ENCODE measurements around the gene ZNF266. TPM values are rescaled to one million over a fixed set of nuclear protein-coding genes. Genes with fewer than 3 reads are reported as not detected.

The ZNF266 gene
- total RNA-seq, 1 experiment from 2014 or later = 14.7 TPM

DNA sequence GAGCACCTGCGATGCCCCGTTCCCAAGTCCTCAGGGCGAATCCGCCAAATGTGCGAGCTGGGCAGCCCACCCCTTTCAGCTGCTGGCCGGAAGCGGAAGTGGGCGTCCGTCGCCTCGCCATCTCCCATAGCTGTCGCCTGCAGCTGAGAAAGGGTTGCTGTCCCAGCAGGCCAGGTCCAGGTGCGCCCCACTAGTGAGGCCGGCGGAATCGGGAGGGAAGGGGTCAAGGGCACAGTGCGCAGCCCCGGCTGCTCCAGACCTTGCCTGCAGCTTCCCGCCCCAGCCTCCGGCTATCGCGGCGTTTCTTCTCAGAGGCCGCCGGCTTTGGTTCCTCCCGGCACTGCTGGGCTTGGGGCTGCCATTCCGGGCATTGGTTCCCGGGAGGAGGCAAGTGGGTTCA is 72.5 kb downstream of the ZNF266 start, which contains the start of gene ZNF177:
TSS of gene ZNF177 (plus strand) at position 109 of the 400 bp plus-strand sequence. CDS start 15,299 bp downstream, outside the sequence.
- WGBS (ENCODE audit: extremely low coverage, insufficient read length, low lambda C conversion rate) = no CpG with 5 or more reads among the region's 28 CpGs
- H3K27me3 Mint-ChIP-seq (ENCODE audit: low read depth) = peaks cover 2% of the 10 kb centered on the region; the same call in 1 of the 2 replicates
- no peak within 1 kb of the TSS for H2BK20ac ChIP-seq (ENCODE audit: low read depth, low read length, poor library complexity, severe bottlenecking)
- H3T11ph ChIP-seq (ENCODE audit: low read length) = no peak within 1 kb of the TSS
- no peak within 1 kb of the TSS for H2BK12ac ChIP-seq (ENCODE audit: insufficient read length, low read depth, low read length)
- H3K27me3 ChIP-seq (ENCODE audit: insufficient read depth, low read length) = no peaks in the 10 kb centered on the region
- H3K23ac ChIP-seq (ENCODE audit: insufficient read length, low read depth, low read length) = no peak within 1 kb of the TSS
- no peak within 1 kb of the TSS for H3K27ac Mint-ChIP-seq
- H3K79me2 ChIP-seq (ENCODE audit: insufficient read depth, low read length) = no peaks in the 10 kb centered on the region
- no peak for DNase-seq
- H4K91ac ChIP-seq (ENCODE audit: insufficient read length, low read depth, low read length) = no peak within 1 kb of the TSS
- H2AK5ac ChIP-seq (ENCODE audit: insufficient read length, low read length) = no peak within 1 kb of the TSS
- no peak within 1 kb of the TSS for H2BK5ac ChIP-seq (ENCODE audit: insufficient read length, low read length)
- H3K4me1 ChIP-seq (ENCODE audit: insufficient read depth, low read length) = no peaks in the 10 kb centered on the region
- H3K9me3 ChIP-seq (ENCODE audit: control insufficient read depth, low read depth, low read length) = peaks cover 39% of the 10 kb centered on the region
- peaks cover 65 to 86% of the 10 kb centered on the region in 2 experiments for H3K9me3 Mint-ChIP-seq
- H4K8ac ChIP-seq (replicated peaks; ENCODE audit: insufficient read length, low read depth, low read length) = no peak within 1 kb of the TSS
- H3K27ac ChIP-seq (ENCODE audit: insufficient read length, low read depth, low read length) = no peak within 1 kb of the TSS
- H3K79me1 ChIP-seq (ENCODE audit: insufficient read depth, low read depth, low read length, poor library complexity, severe bottlenecking) = no peaks in the 10 kb centered on the region
- TF ChIP-seq, protein P1, sequence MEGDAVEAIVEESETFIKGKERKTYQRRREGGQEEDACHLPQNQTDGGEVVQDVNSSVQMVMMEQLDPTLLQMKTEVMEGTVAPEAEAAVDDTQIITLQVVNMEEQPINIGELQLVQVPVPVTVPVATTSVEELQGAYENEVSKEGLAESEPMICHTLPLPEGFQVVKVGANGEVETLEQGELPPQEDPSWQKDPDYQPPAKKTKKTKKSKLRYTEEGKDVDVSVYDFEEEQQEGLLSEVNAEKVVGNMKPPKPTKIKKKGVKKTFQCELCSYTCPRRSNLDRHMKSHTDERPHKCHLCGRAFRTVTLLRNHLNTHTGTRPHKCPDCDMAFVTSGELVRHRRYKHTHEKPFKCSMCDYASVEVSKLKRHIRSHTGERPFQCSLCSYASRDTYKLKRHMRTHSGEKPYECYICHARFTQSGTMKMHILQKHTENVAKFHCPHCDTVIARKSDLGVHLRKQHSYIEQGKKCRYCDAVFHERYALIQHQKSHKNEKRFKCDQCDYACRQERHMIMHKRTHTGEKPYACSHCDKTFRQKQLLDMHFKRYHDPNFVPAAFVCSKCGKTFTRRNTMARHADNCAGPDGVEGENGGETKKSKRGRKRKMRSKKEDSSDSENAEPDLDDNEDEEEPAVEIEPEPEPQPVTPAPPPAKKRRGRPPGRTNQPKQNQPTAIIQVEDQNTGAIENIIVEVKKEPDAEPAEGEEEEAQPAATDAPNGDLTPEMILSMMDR (conservative IDR thresholded peaks at IDR 0.05) = no peak
- no peak within 1 kb of the TSS for H3K4ac ChIP-seq (ENCODE audit: low read depth, low read length)
- no peaks in the 10 kb centered on the region for H3K4me1 Mint-ChIP-seq
- no peak within 1 kb of the TSS for H3K18ac ChIP-seq (ENCODE audit: insufficient read length, low read depth, low read length)
- no peaks in the 10 kb centered on the region for H4K20me1 ChIP-seq (ENCODE audit: control insufficient read depth, insufficient read depth, insufficient read length)
- H3K23me2 ChIP-seq (ENCODE audit: insufficient read length, low read depth, low read length, poor library complexity, severe bottlenecking) = no peaks in the 10 kb centered on the region
- peaks cover 57 to 73% (median 67%) of the 10 kb centered on the region in 3 experiments for H3K36me3 Mint-ChIP-seq (ENCODE audit: insufficient read depth in 1 of 3, low read depth in 3 of 3)
- no peak within 1 kb of the TSS for H4K5ac ChIP-seq (ENCODE audit: insufficient read length, low read depth, low read length)
- no peak within 1 kb of the TSS for H3K4me3 Mint-ChIP-seq
- H2BK15ac ChIP-seq (ENCODE audit: low read depth, low read length) = no peak within 1 kb of the TSS
- H2BK120ac ChIP-seq (ENCODE audit: low read depth, low read length, poor library complexity, severe bottlenecking) = no peak within 1 kb of the TSS
- no peak within 1 kb of the TSS for H3K9ac ChIP-seq (ENCODE audit: extremely low read depth, insufficient read length, low read length)
- H3K14ac ChIP-seq (ENCODE audit: insufficient read depth, low read length) = no peak within 1 kb of the TSS
- no peak within 1 kb of the TSS for H2AFZ ChIP-seq (ENCODE audit: low read length)
- no peak within 1 kb of the TSS for H3K56ac ChIP-seq (ENCODE audit: insufficient read length, low read depth, low read length)
- H3K4me2 ChIP-seq (ENCODE audit: insufficient read depth, insufficient read length, low read length) = no peak within 1 kb of the TSS

Other genes starting within 250 kb of the ZNF266 start
- not detected in 2 replicates for gene OR7D4, start 216.0 kb downstream of the ZNF266 start, total RNA-seq (2021)
- gene OR7E24, start 184.6 kb downstream of the ZNF266 start, total RNA-seq (2021) = not detected in 2 replicates
- 4.1 and 4.2 TPM in 2 replicates for gene ZNF699, start 125.7 kb downstream of the ZNF266 start, total RNA-seq (2021)
- 18.1 and 19.7 TPM in 2 replicates for gene ZNF559, start 111.4 kb downstream of the ZNF266 start, total RNA-seq (2021)
- 5.7 TPM in 2 replicates for gene ZNF177, start 72.6 kb downstream of the ZNF266 start, total RNA-seq (2021)
- not detected in 2 replicates for gene ZNF560, start 63.0 kb upstream of the ZNF266 start, total RNA-seq (2021)
- 27.2 and 29.4 TPM in 2 replicates for gene ZNF426, start 103.1 kb upstream of the ZNF266 start, total RNA-seq (2021)
- 162 and 171 TPM in 2 replicates for gene ZNF121, start 148.9 kb upstream of the ZNF266 start, total RNA-seq (2021)
- 50.8 and 53.3 TPM in 2 replicates for gene ZNF561, start 185.7 kb upstream of the ZNF266 start, total RNA-seq (2021)
- gene ZNF562, start 239.5 kb upstream of the ZNF266 start, total RNA-seq (2021) = 15.5 and 15.7 TPM in 2 replicates

All from H9 (cell line).